NCI-H748 treated with DMSO at 0.1 percent for 48 hours (cell line): Measurements from ENCODE around the gene ZNF3.

Experiments used
- DNase-seq: peaks from one replicate; lab custom pipeline; 2025; lab: John Stamatoyannopoulos, UW

ZNF3 gene

DNA sequence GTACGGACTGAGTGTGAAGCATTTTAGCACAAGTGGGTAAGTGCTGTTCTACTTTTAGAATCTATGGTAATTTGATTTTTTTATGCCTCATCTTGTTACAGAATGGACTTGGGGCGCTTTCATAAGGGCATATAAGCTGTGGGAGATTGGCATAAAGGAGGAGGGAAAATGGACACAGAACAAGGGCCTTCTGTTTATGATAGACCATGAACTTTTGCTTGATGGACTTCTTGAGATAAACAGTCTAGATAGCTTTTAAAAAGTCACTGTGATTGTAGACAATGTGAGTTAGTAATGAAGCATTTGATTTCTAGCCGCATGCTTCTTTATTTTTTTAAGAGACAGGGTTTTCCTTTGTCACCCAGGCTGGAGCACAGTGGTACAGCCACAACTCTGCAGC lies 29.9 kb downstream of the ZNF3 start:
- DNase-seq = no peak

DNA sequence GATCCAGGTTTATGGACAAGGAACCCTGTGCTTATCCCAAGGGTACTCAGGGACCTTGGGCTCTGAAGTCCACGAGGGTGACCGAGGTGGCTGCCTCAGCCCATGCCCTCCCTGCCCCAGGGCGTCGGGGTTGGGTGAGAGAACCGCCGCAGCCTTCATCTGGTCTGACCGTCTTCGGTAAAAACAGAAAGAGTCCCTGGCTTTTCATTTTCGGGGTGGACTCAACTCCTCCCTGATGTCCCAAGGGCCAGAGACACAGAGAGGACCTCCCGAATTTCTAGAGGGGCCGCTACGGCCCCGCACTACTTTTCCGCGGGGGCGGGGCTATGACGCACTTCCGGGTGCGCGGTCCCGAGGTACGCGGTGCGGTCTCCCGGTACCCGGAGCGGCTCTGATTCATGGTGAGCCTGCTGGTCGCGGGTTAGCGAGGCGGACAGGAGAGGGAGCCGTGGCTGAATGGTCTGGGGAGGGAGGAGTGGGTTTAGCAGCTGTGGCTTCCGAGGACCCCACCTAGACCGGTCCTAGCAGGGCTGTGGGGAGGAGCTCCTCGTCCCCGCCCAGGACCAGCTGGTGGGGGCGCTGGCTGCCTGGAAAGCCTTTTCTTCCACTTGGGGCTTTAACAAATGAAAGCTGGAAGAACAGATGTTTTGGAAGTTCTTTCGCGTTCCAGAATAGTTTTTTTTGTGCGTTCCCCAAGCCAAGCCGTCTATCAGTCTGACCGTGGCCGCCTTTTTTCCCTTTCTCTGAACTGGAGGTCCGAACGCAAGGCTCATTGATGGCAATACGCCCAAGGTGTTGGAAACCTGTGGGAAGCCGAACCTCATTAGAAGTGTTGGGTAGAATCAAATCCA lies 31.9 kb downstream of the ZNF3 start, which contains the start of gene ZSCAN21:
TSS of gene ZSCAN21 (plus strand) at position 334 of the 851 bp plus-strand sequence. CDS start 7,233 bp downstream, outside the sequence.
- peak; percentile 63 for DNase-seq

DNA sequence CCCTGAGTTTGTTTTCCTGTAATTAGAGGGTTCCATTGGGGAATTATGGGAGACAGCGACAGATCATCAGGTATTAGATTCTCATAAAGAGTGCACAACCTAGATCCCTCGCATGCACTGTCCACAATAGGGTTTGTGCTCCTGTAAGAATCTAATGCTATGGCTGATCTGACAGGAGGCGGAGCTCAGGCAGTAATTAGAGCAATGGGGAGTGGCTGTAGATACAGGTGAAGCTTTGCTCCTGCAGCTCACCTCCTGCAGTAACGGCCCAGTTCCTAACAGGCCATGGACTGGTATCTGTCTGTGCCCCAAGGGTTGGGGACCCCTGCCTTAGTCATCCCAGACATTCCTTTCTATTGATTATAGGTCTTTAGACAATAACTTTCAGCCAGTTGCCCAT lies 32.8 kb downstream of the ZNF3 start:
- DNase-seq = no peak

DNA sequence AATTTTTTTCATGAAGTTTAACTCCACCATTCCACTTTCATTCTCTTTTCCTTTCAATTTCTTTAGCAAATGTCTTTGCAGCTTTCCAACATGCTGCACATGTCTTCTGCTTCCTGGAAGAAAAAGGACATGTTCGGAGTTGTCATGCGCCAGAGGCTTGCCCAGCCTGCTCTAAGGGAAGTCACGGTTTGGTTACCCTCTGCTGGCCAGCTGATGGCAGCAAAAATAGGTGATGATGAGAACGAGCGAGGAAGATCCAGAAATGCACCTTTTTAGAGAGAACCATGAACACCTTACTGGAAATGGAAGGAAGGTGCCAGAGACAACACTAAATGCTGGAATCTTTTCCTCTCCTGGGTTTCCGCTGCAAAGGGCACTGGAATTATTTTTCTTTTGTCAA lies 36.8 kb downstream of the ZNF3 start:
- DNase-seq = no peak

DNA sequence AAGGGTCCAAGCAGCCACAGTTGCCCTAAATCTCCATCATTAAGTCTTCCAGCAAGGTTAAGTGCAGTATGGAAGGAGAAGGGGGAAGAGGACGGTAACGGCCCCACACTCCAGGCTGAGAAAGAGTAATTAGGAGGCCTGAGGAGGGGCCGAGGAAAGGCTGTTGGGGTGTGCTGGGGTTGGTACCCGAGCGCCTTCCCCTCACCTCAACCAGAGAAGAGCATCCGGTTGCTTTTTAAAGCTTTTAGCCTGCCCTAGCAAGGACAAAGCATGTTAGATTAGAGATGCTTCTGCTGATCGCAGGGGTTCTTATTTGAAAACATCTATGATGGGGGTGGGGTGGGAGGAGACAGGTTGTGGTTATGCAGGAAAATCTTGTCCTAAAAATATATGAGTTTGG lies 40.9 kb downstream of the ZNF3 start:
- no peak for DNase-seq

DNA sequence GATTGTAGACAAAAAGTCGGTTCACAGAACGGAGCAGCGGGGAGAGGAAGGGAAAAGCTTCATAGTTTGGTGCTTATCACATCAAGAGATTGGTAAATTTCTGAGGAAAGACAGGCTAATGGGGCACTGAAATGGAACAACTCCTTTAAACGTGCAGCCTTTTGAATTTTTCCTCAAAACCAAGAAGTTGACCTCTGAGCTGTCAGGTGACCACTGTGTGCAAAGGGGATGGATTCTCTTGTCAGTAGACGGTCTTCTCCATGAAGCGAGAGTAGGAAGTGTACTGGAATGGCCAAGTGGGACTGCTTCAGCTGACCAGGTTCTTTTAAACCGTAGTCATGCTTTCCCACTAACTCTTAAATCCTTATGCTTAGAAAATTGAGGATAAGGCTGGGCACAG lies 43.2 kb downstream of the ZNF3 start:
- DNase-seq = no peak

DNA sequence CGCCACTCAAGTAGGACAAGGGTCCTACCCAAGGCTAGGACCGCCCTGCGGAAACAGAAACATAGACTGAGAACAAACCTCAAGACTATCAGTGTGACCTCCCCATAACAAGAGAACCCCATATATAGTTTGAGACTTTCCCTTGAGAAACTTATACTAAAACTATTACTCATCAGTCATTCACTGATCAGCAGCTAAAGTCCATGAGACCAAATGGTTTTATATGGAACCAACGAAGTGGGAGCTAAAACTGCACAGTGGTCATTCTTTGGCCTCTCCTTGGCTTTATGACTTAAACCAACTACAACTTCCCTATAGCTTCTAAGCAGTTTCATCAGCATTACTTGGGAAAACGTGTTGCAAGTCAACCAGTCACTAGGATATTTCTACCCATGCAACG lies 45.6 kb downstream of the ZNF3 start:
- DNase-seq = no peak

DNA sequence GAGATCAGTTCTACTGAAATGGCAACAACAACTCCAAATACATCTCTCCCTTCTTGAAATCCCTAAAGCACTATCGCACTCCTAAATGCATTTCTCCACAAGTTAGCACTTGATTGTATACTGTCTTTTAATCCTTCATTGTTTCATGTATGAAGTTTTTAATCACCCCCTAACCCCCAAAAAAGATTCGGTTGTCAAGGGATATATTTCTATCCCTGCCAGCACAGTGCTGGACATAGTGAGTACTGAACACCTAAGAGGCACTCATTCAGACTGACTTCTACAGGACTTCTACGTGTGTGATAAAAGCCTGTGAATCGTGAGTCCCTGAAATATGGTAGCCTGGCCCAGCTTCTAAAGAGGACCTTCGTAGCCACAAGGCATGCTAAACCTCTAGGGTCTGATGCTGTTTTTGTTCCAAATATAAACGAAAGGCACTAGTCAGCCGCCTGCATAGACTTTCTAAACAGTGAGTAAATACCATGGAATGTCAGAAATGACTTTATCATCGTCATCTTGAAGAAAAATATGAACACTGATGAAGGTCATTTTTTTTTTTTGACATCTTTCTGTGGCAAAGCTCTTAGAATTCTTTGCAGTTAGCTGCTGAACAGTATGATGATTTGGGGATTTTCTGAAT lies 46.5 kb downstream of the ZNF3 start:
- DNase-seq = no peak

DNA sequence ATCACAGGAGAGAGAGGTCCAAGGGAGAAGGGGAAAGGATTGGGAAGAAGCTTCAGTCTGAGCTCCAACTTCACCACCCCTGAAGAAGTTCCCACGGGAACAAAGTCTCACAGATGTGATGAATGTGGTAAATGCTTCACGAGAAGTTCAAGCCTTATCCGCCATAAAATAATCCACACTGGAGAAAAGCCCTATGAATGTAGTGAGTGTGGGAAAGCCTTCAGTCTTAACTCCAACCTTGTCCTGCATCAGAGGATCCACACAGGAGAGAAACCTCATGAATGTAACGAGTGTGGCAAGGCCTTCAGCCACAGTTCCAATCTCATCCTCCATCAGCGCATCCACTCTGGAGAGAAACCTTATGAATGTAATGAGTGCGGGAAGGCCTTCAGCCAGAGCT lies 48.0 kb downstream of the ZNF3 start:
- DNase-seq = no peak

DNA sequence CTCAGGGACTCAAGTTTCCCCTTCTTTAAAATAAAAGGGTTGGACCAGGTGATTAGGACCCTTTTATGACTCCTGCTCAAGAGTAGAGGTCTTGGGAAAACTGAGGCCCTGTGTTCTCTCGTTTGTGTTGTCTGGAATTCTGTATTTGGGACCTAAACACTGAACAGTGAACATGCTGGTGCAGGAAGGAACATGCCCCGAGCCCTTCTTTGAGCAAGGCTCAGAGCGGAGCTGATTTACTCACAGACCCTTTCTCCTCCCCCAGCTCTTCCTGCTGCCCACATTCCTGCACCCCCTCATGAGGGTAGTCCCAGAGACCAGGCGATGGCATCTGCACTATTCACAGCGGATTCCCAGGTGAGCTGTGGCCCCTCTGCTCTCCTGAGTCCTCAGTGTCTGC lies 51.9 kb downstream of the ZNF3 start:
- no peak for DNase-seq

DNA sequence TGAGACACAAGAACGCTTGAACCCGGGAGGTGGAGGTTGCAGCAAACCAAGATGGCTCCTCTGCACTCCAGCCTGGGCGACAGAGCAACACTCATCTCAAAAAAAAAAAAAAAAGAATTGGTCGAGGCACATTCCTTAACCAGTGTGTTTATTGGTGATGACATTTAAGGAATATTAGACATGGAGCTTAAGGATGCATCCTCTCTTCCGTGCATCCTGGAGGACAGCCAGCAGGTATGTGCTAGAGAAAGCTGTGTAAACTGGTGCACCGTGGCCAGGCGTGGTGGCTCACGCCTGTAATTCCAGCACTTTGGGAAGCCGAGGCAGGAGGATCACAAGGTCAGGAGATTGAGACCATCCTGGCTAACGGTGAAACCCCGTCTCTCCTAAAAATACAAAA lies 54.3 kb downstream of the ZNF3 start:
- no peak for DNase-seq

DNA sequence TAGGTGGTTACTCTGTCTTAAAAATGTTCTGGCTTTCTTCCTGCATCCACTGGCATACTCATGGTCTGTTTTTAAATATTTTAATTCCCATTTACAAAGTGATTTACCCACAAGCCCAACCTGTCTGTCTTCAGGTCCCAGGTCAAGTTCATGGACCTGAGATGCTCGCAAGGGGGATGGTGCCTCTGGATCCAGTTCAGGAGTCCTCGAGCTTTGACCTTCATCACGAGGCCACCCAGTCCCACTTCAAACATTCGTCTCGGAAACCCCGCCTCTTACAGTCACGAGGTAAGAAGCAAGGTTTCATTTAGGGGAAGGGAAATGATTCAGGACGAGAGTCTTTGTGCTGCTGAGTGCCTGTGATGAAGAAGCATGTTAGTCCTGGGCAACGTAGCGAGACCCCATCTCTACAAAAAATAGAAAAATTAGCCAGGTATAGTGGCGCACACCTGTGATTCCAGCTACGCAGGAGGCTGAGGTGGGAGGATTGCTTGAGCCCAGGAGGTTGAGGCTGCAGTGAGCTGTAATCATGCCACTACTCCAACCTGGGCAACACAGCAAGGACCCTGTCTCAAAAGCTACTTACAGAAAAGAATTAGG lies 57.4 kb downstream of the ZNF3 start:
- no peak for DNase-seq

DNA sequence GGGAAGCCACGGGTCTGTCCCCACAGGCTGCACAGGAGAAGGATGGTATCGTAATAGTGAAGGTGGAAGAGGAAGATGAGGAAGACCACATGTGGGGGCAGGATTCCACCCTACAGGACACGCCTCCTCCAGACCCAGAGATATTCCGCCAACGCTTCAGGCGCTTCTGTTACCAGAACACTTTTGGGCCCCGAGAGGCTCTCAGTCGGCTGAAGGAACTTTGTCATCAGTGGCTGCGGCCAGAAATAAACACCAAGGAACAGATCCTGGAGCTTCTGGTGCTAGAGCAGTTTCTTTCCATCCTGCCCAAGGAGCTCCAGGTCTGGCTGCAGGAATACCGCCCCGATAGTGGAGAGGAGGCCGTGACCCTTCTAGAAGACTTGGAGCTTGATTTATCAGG lies 58.0 kb downstream of the ZNF3 start:
- no peak for DNase-seq

DNA sequence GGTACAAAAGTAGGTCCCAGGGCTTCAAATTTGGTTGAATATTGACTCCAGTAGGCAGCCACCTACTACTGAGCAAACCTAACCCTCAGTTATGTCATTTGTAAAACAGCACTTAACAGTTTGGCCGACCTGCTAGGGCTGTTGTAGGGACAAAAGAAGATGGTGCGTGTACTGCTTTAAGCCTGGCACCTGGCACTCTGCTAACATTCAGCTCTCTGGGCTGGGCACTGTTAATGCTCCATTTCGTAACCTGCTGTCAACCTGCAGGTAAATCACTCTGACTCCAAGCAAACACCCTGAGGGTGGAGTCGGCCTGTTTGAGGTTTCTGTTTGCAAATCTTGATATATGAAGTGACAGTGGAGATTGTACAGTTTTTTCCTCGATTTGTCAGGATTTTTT lies 58.9 kb downstream of the ZNF3 start:
- DNase-seq = no peak

DNA sequence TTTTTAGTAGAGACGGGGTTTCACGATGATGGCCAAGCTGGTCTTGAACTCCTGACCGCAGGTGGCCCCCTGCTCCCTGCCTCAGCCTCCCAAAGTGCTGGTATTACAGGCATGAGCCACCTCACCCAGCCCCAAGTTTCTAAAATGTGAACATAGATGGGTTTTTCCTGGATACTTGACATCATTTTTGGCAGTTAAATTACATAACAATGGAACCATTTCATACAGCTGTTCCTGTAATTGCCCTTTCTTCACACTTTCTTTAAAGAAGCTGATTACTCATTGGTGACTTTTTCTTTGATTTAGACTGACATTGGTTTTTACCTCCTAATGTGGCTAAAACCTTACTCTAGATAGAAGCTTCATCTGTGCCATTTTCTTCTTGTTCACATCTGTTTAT lies 60.2 kb downstream of the ZNF3 start:
- no peak for DNase-seq
